HCT116 (cell line): Measurements from ENCODE around the gene NOSIP. TPM values are rescaled to one million over a fixed set of nuclear protein-coding genes. Genes with fewer than 3 reads are reported as not detected.

ENCODE experiments used
- ATAC-seq: fragments of 200-7000 bp; cut with Tn5 transposase; 2 replicates; pipeline ENCODE4 v1.9.1; 2020; ENCODE audit warnings: mild to moderate bottlenecking, moderate library complexity
- BruUV-seq: library from RNA; stranded (reverse); fragments of 400-500 nt; replicated peaks from 2 replicates; lab custom pipeline; 2021; lab: Mats Ljungman, UMichigan
- CTCF ChIA-PET: fragments of 300-600 bp; sonication (Branson Sonifier 250); formaldehyde crosslinking; loops from one replicate; lab custom pipeline; 2021; ENCODE audit warnings: antibody characterized with exemption; lab: Charles Lee
- POLR2A ChIA-PET: fragments of 300-600, 350-600 bp; sonication (Branson Sonifier 250); formaldehyde crosslinking; loops from one replicate; lab custom pipeline; 2021; ENCODE audit warnings: antibody characterized with exemption; lab: Charles Lee
- RAD21 ChIA-PET, 2 experiments: fragments of 300-600 bp; sonication (Branson Sonifier 250); formaldehyde crosslinking; loops; one replicate each; lab custom pipeline; 2023; ENCODE audit warnings: low total read pairs in 2 of 2; ENCODE audit not compliant: uncharacterized antibody in 2 of 2, unreplicated experiment in 2 of 2, low non-redundant PET in 1 of 2; lab: Charles Lee
- DNase-seq: peaks from one replicate; pipeline ENCODE4 v3.0.0-alpha.2; 2010; ENCODE audit warnings: low read depth, low spot score
- H2AFZ ChIP-seq: fragments of 200-600 bp; shearing (Covaris generic), sonication (generic); 2 replicates; pipeline ENCODE4 v1.6.1; 2017; ENCODE audit warnings: low read depth, mixed run types, mixed read lengths, antibody characterized with exemption, low read length; ENCODE audit not compliant: poor library complexity, severe bottlenecking
- H3K27ac ChIP-seq: 2 replicates; pipeline ENCODE4 v1.5.1; 2012; ENCODE audit warnings: low read depth, low read length
- H3K27me3 ChIP-seq: fragments of 200-600 bp; sonication (generic); 2 replicates; pipeline ENCODE4 v1.6.1; 2016; ENCODE audit warnings: mixed run types, low read length, mixed read lengths; ENCODE audit not compliant: insufficient read depth
- H3K36me3 ChIP-seq, 2 experiments: fragments of 200-500 bp in 1 of 2; fragments of 200-600 bp in 1 of 2; sonication (Bioruptor generic) in 1 of 2; sonication (generic) in 1 of 2; 2 replicates each; pipeline versions ENCODE4 v1.5.1 to v1.6.1; 2014 to 2016; ENCODE audit warnings: low read length in 2 of 2, inconsistent platforms in 1 of 2, mixed read lengths in 1 of 2, mixed run types in 1 of 2; ENCODE audit not compliant: insufficient read depth in 2 of 2, control insufficient read depth in 1 of 2
- H3K4me1 ChIP-seq, 2 experiments: fragments of 200-600 bp in 1 of 2; sonication (generic) in 1 of 2; 2 replicates each; pipeline versions ENCODE4 v1.5.1 to v1.6.1; 2012 to 2017; ENCODE audit warnings: low read length in 2 of 2, inconsistent platforms in 1 of 2, mild to moderate bottlenecking in 1 of 2, mixed read lengths in 1 of 2, mixed run types in 1 of 2, moderate library complexity in 1 of 2; ENCODE audit not compliant: insufficient read depth in 2 of 2, control insufficient read depth in 1 of 2
- H3K4me2 ChIP-seq: fragments of 200-600 bp; sonication (generic); 2 replicates; pipeline ENCODE4 v1.6.1; 2017; ENCODE audit warnings: mixed run types, low read length, mixed read lengths
- H3K4me3 ChIP-seq, 2 experiments: fragments of 200-600 bp in 1 of 2; sonication (generic) in 1 of 2; replicated peaks in 1 of 2; 2 replicates each; pipeline ENCODE4 v1.5.1; 2011 to 2016; ENCODE audit warnings: low read length in 2 of 2, control low read depth in 1 of 2, low read depth in 1 of 2, mild to moderate bottlenecking in 1 of 2, mixed read lengths in 1 of 2, mixed run types in 1 of 2
- H3K79me2 ChIP-seq: fragments of 200-600 bp; sonication (generic); 2 replicates; pipeline ENCODE4 v1.6.1; 2017; ENCODE audit warnings: mild to moderate bottlenecking, mixed run types, low read length, moderate library complexity, mixed read lengths; ENCODE audit not compliant: insufficient read depth
- H3K9ac ChIP-seq: fragments of 200-600 bp; sonication (generic); 2 replicates; pipeline ENCODE4 v1.6.1; 2016; ENCODE audit warnings: low read length, mixed read lengths
- H3K9me2 ChIP-seq: fragments of 200-600 bp; sonication (generic), shearing (Covaris generic); 2 replicates; pipeline ENCODE4 v1.6.1; 2017; ENCODE audit warnings: mixed run types, mild to moderate bottlenecking, moderate library complexity; ENCODE audit not compliant: insufficient read depth
- H3K9me3 ChIP-seq, 2 experiments: fragments of 200-500 bp in 1 of 2; fragments of 200-600 bp in 1 of 2; sonication (Bioruptor generic) in 1 of 2; sonication (generic) in 1 of 2; 2 replicates each; pipeline ENCODE4 v1.6.1; 2014 to 2017; ENCODE audit warnings: low read length in 2 of 2, mixed read lengths in 2 of 2, inconsistent platforms in 1 of 2, low read depth in 1 of 2, mild to moderate bottlenecking in 1 of 2, mixed run types in 1 of 2, moderate library complexity in 1 of 2; ENCODE audit not compliant: control insufficient read depth in 1 of 2, insufficient read depth in 1 of 2
- H4K20me1 ChIP-seq: fragments of 200-600 bp; sonication (generic), shearing (Covaris generic); 2 replicates; pipeline ENCODE4 v1.6.1; 2017; ENCODE audit warnings: mixed run types, mild to moderate bottlenecking, moderate library complexity; ENCODE audit not compliant: insufficient read depth
- CBX3 ChIP-seq: IDR thresholded peaks from 2 replicates; pipeline ENCODE4 v1.6.1; 2012; ENCODE audit warnings: low read depth
- CEBPB ChIP-seq: IDR thresholded peaks from 2 replicates; pipeline ENCODE4 v1.6.1; 2012; ENCODE audit warnings: low read depth
- CTCF ChIP-seq, 3 experiments: fragments of 200-600 bp in 1 of 3; sonication (generic) in 1 of 3; IDR thresholded peaks in 2 of 3; conservative IDR thresholded peaks in 1 of 3; 2 replicates each; pipeline ENCODE4 v1.5.1; 2012 to 2017; ENCODE audit warnings: low read depth in 2 of 3, low read length in 2 of 3, antibody characterized with exemption in 1 of 3, borderline replicate concordance in 1 of 3, control low read depth in 1 of 3, mild to moderate bottlenecking in 1 of 3, mixed read lengths in 1 of 3, mixed run types in 1 of 3, moderate library complexity in 1 of 3; ENCODE audit not compliant: insufficient read depth in 1 of 3
- EGR1 ChIP-seq: IDR thresholded peaks from 2 replicates; pipeline ENCODE4 v1.6.1; 2012; ENCODE audit warnings: low read depth
- ELF1 ChIP-seq: IDR thresholded peaks from 2 replicates; pipeline ENCODE4 v1.6.1; 2012; ENCODE audit warnings: low read depth, borderline replicate concordance
- EZH2 ChIP-seq: fragments of 200-600 bp; sonication (generic); IDR thresholded peaks from 2 replicates; pipeline ENCODE4 v1.6.1; 2017; ENCODE audit warnings: antibody characterized with exemption, mixed run types
- EZH2phosphoT487 ChIP-seq: fragments of 200-600 bp; IDR thresholded peaks from 2 replicates; pipeline ENCODE4 v1.6.1; 2018; ENCODE audit warnings: antibody characterized with exemption, borderline replicate concordance
- FOSL1 ChIP-seq: IDR thresholded peaks from 2 replicates; pipeline ENCODE4 v1.6.1; 2012; ENCODE audit warnings: low read depth
- JUND ChIP-seq: IDR thresholded peaks from 2 replicates; pipeline ENCODE4 v1.6.1; 2012
- POLR2A ChIP-seq: IDR thresholded peaks from 2 replicates; pipeline ENCODE4 v1.7.0; 2011; ENCODE audit warnings: borderline replicate concordance; ENCODE audit not compliant: insufficient read depth, insufficient read length; ENCODE audit errors: extremely low read depth
- POLR2AphosphoS5 ChIP-seq: IDR thresholded peaks from 2 replicates; pipeline ENCODE4 v1.6.1; 2011; ENCODE audit warnings: mild to moderate bottlenecking, low read depth, low read length, moderate library complexity
- RAD21 ChIP-seq: IDR thresholded peaks from 2 replicates; pipeline ENCODE4 v1.6.1; 2012; ENCODE audit warnings: low read depth, mild to moderate bottlenecking
- REST ChIP-seq: IDR thresholded peaks from 2 replicates; pipeline ENCODE4 v1.6.1; 2012; ENCODE audit warnings: low read depth
- SIN3A ChIP-seq: IDR thresholded peaks from 2 replicates; pipeline ENCODE4 v1.6.1; 2012; ENCODE audit warnings: low read depth
- TCF7L2 ChIP-seq: IDR thresholded peaks from 2 replicates; pipeline ENCODE4 v1.7.0; 2011; ENCODE audit warnings: borderline replicate concordance, inconsistent platforms; ENCODE audit not compliant: insufficient read depth, insufficient read length; ENCODE audit errors: extremely low read depth
- YY1 ChIP-seq: IDR thresholded peaks from 2 replicates; pipeline ENCODE4 v1.6.1; 2011; ENCODE audit warnings: low read length, low read depth, moderate library complexity, mild to moderate bottlenecking; ENCODE audit not compliant: insufficient replicate concordance; ENCODE audit errors: extremely low read depth
- ZFX ChIP-seq: fragments of 450-650 bp; IDR thresholded peaks from 2 replicates; pipeline ENCODE4 v1.6.1; 2017
- intact Hi-C: fragments of 100-400 bp; cut with micrococcal nuclease; formaldehyde crosslinking; loops from 2 replicates; pipeline ENCODE4 v1.10.0; 2022
- total RNA-seq: library from RNA; stranded (reverse); gene quantifications from one replicate; pipeline ENCODE4 v1.2.1, GENCODE V29; 2021; ENCODE audit not compliant: unreplicated experiment
- TF ChIP-seq, protein P1 (sequence below): IDR thresholded peaks from 2 replicates; pipeline ENCODE4 v1.6.1; 2012
- TF ChIP-seq, protein P2 (sequence below): IDR thresholded peaks from 2 replicates; pipeline ENCODE4 v1.6.1; 2011; ENCODE audit warnings: mild to moderate bottlenecking, low read length, moderate library complexity; ENCODE audit not compliant: insufficient replicate concordance; ENCODE audit errors: extremely low read depth

NOSIP gene
- total RNA-seq, 1 experiment from 2014 or later: 133 TPM

GRCh38 chr19:49566302-49566701 lies 14.1 kb downstream of the NOSIP start (continued):
- TF ChIP-seq CTCF (IDR thresholded peaks at IDR 0.05 in 2 of 3, conservative IDR thresholded peaks at IDR 0.05 in 1 of 3; ENCODE audit: borderline replicate concordance in 1 of 3, insufficient read depth in 1 of 3, low read depth in 2 of 3, low read length in 2 of 3) (no peak), RAD21 (no peak), EZH2 (no peak)
- TF ChIP-seq, all 23 proteins: peak for 0

DNA sequence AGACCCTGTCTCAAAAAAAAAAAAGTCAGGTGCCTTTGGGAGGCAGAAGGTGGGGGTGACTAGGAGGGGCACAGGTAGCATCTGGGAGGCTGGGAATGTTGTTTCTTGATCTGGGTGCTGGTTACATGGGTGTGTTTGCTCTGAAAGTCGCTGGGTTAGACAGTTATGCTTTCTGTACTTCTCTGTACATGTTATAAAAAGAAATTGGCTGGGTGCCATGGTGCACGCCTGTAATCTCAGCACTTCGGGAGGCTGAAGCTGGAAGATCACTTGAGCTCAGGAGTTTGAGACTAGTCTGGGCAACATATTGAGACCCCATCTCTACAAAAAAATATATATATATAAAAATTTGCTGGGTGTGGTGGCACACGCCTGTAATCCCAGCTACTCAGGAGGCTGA lies 15.1 kb downstream of the NOSIP start:
- no peak for ATAC-seq
- BruUV-seq: no TSS peak
- H3K9me2 ChIP-seq: no peaks in the 10 kb centered on the region
- no peaks in the 10 kb centered on the region for H3K9me3 ChIP-seq
- no peak overlapping the region for H3K9ac ChIP-seq
- no peak overlapping the region for H2AFZ ChIP-seq
- H3K4me2 ChIP-seq: no peak overlapping the region
- DNase-seq: no peak
- H3K27ac ChIP-seq: no peak overlapping the region
- H3K27me3 ChIP-seq: no peaks in the 10 kb centered on the region
- intact Hi-C loops: no loop called here
- peaks cover 95% of the 10 kb centered on the region for H3K79me2 ChIP-seq
- ChIA-PET RAD21 (interaction anchor here in 1 of 2 experiments (0.6 kb wide), 1 partner anchor 130 kb away, joined by 8 read pairs; no protein-coding TSS in a partner anchor), POLR2A (no interaction called here), CTCF (no interaction called here)
- H4K20me1 ChIP-seq: no peaks in the 10 kb centered on the region
- peaks cover 11 to 16% of the 10 kb centered on the region in 2 experiments for H3K4me1 ChIP-seq
- H3K36me3 ChIP-seq: peaks cover under 1 to 3% of the 10 kb centered on the region in 2 experiments; a peak in 1 of 4 replicates
- no peak overlapping the region for H3K4me3 ChIP-seq
- no peak for TF ChIP-seq TCF7L2
- no peak for TF ChIP-seq FOSL1
- TF ChIP-seq YY1: no peak
- no peak for TF ChIP-seq ELF1
- TF ChIP-seq, protein P1, sequence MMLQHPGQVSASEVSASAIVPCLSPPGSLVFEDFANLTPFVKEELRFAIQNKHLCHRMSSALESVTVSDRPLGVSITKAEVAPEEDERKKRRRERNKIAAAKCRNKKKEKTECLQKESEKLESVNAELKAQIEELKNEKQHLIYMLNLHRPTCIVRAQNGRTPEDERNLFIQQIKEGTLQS: no peak
- TF ChIP-seq RAD21: no peak
- no peak for TF ChIP-seq ZFX
- TF ChIP-seq REST: no peak
- TF ChIP-seq EGR1: no peak
- TF ChIP-seq JUND: no peak
- no peak for TF ChIP-seq POLR2AphosphoS5
- no peak for TF ChIP-seq CEBPB
- TF ChIP-seq, protein P2, sequence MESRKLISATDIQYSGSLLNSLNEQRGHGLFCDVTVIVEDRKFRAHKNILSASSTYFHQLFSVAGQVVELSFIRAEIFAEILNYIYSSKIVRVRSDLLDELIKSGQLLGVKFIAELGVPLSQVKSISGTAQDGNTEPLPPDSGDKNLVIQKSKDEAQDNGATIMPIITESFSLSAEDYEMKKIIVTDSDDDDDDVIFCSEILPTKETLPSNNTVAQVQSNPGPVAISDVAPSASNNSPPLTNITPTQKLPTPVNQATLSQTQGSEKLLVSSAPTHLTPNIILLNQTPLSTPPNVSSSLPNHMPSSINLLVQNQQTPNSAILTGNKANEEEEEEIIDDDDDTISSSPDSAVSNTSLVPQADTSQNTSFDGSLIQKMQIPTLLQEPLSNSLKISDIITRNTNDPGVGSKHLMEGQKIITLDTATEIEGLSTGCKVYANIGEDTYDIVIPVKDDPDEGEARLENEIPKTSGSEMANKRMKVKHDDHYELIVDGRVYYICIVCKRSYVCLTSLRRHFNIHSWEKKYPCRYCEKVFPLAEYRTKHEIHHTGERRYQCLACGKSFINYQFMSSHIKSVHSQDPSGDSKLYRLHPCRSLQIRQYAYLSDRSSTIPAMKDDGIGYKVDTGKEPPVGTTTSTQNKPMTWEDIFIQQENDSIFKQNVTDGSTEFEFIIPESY: no peak
- no peak for TF ChIP-seq POLR2A
- TF ChIP-seq EZH2: no peak
- no peak for TF ChIP-seq SIN3A
- TF ChIP-seq EZH2phosphoT487: no peak
- TF ChIP-seq CBX3: no peak
